HG02610 (cell line): ENCODE results near the gene CSTF2.
"Not testable (repeated sequence)": the region's sequence is repeated elsewhere in the genome, so short reads cannot be mapped to it uniquely, and the experiment has no call there.

Source experiments
- ATAC-seq: cut with Tn5 transposase; IDR thresholded peaks from one replicate; pipeline ENCODE4 v1.9.1; 2021; ENCODE audit warnings: mild to moderate bottlenecking, moderate library complexity; ENCODE audit not compliant: unreplicated experiment

The CSTF2 gene

GRCh38 chrX:100819837-100820666, at the start of gene CSTF2:
CSTF2 (plus strand) TSS chrX:100820391; CDS start chrX:100820417, 26 bp downstream.
- peak; percentile 100 for ATAC-seq

GRCh38 chrX:100796371-100796770, 23.8 kb upstream of the CSTF2 start:
- not testable (repeated sequence) for ATAC-seq

- no peak for ATAC-seq
Observed at GRCh38 chrX:100797359-100797758, 22.8 kb upstream of the CSTF2 start.

- ATAC-seq: no peak
Observed at GRCh38 chrX:100798484-100799214, 21.5 kb upstream of the CSTF2 start.

GRCh38 chrX:100802843-100803242, 17.3 kb upstream of the CSTF2 start:
- no peak for ATAC-seq

- ATAC-seq: no peak
Observed at GRCh38 chrX:100804780-100805179, 15.4 kb upstream of the CSTF2 start.

GRCh38 chrX:100808265-100808664, 11.9 kb upstream of the CSTF2 start:
- not testable (repeated sequence) for ATAC-seq

- ATAC-seq: no peak
Observed at GRCh38 chrX:100812216-100813158, 7.7 kb upstream of the CSTF2 start.

GRCh38 chrX:100817340-100817739, 2.9 kb upstream of the CSTF2 start:
- no peak for ATAC-seq

GRCh38 chrX:100819534-100819836, 706 bp upstream of the CSTF2 start:
- no peak for ATAC-seq

GRCh38 chrX:100829730-100830129, 9.5 kb downstream of the CSTF2 start:
- peak; percentile 76 for ATAC-seq

- peak; percentile 45 for ATAC-seq
Observed at GRCh38 chrX:100830143-100830542, 10.0 kb downstream of the CSTF2 start.

GRCh38 chrX:100830547-100830946, 10.4 kb downstream of the CSTF2 start:
- peak; percentile 69 for ATAC-seq

- no peak for ATAC-seq
Observed at GRCh38 chrX:100831219-100831946, 11.2 kb downstream of the CSTF2 start.

- no peak for ATAC-seq
Observed at GRCh38 chrX:100850317-100850716, 30.1 kb downstream of the CSTF2 start.

- no peak for ATAC-seq
Observed at GRCh38 chrX:100852810-100853209, 32.6 kb downstream of the CSTF2 start.

- ATAC-seq: no peak
Observed at GRCh38 chrX:100863326-100863864, 43.2 kb downstream of the CSTF2 start.

- no peak for ATAC-seq
Observed at GRCh38 chrX:100864657-100865391, 44.6 kb downstream of the CSTF2 start.

GRCh38 chrX:100868273-100868672, 48.1 kb downstream of the CSTF2 start:
- no peak for ATAC-seq

GRCh38 chrX:100870527-100870926, 50.3 kb downstream of the CSTF2 start:
- ATAC-seq: no peak
